ENCODE results near the gene BRSK1. TPM values are rescaled to one million over a fixed set of nuclear protein-coding genes. Genes with fewer than 3 reads are reported as not detected.

The BRSK1 gene
- total and polyA plus RNA-seq, 2 of the 13 experiments (the other 11 are each of a cell fraction or from before 2014, with no cell fraction given), result 0.18 to 1.2 TPM

GRCh38 chr19:55258828-55259539 lies 24.8 kb upstream of the BRSK1 start, which contains the start of gene PPP6R1 (continued):
- peak; percentile 93; the same call in 1 of the 2 replicates for TF ChIP-seq SIN3A (IDR thresholded peaks at IDR 0.05; ENCODE audit: borderline replicate concordance, low read depth, low read length)
- peak; percentile 32; the same call in 1 of the 2 replicates for TF ChIP-seq KDM5B (CRISPR knock-in tag; IDR thresholded peaks at IDR 0.05; ENCODE audit: borderline replicate concordance)
- TF ChIP-seq ZNF709 (CRISPR knock-in tag; IDR thresholded peaks at IDR 0.05), result peak; percentile 90
- no peak for TF ChIP-seq STAT5B (CRISPR knock-in tag; IDR thresholded peaks at IDR 0.05)
- no peak for TF ChIP-seq MBD4 (IDR thresholded peaks at IDR 0.05; ENCODE audit: borderline replicate concordance, low read length)
- peak; percentile 58; the same call in 1 of the 2 replicates for TF ChIP-seq ZFP36L1 (CRISPR knock-in tag; IDR thresholded peaks at IDR 0.05)
- peak; percentile 9 for TF ChIP-seq ZNF781 (CRISPR knock-in tag; IDR thresholded peaks at IDR 0.05; ENCODE audit: borderline replicate concordance, not compliant biosample characterization)
- peak; percentile 36; the same call in 1 of the 2 replicates for TF ChIP-seq TIGD3 (CRISPR knock-in tag; IDR thresholded peaks at IDR 0.05; ENCODE audit: borderline replicate concordance)
- peak; percentile 64; the same call in 1 of the 2 replicates for TF ChIP-seq SP4 (CRISPR knock-in tag; IDR thresholded peaks at IDR 0.05)
- TF ChIP-seq BATF2 (CRISPR knock-in tag; IDR thresholded peaks at IDR 0.05), result no peak
- TF ChIP-seq NRL (CRISPR knock-in tag; IDR thresholded peaks at IDR 0.05; ENCODE audit: borderline replicate concordance), result no peak; the same call in 1 of the 2 replicates
- peak; percentile 66; the same call in 1 of the 2 replicates for TF ChIP-seq SNAI1 (CRISPR knock-in tag; IDR thresholded peaks at IDR 0.05; ENCODE audit: borderline replicate concordance)
- TF ChIP-seq EEA1 (CRISPR knock-in tag; IDR thresholded peaks at IDR 0.05; ENCODE audit: borderline replicate concordance), result peak; percentile 35; the same call in 1 of the 2 replicates
- peak; percentile 68; the same call in 1 of the 2 replicates for TF ChIP-seq DNMT3B (CRISPR knock-in tag; conservative IDR thresholded peaks at IDR 0.05)
- no peak; the same call in 1 of the 2 replicates for TF ChIP-seq CREB3 (CRISPR knock-in tag; IDR thresholded peaks at IDR 0.05)
- TF ChIP-seq CBX5 (CRISPR knock-in tag; IDR thresholded peaks at IDR 0.05; ENCODE audit: borderline replicate concordance), result peak; percentile 89
- TF ChIP-seq HNF1B (CRISPR knock-in tag; IDR thresholded peaks at IDR 0.05), result peak; percentile 96
- TF ChIP-seq ZNF234 (CRISPR knock-in tag; conservative IDR thresholded peaks at IDR 0.05), result no peak
- TF ChIP-seq ZKSCAN8 (CRISPR knock-in tag; IDR thresholded peaks at IDR 0.05; ENCODE audit: borderline replicate concordance), result peak; percentile 87; the same call in 1 of the 2 replicates
- TF ChIP-seq NFRKB (IDR thresholded peaks at IDR 0.05), result no peak
- TF ChIP-seq RFXANK (CRISPR knock-in tag; IDR thresholded peaks at IDR 0.05), result peak; percentile 84; the same call in 1 of the 2 replicates
- peak; percentile 16; the same call in 1 of the 2 replicates for TF ChIP-seq E2F5 (CRISPR knock-in tag; conservative IDR thresholded peaks at IDR 0.05)
- TF ChIP-seq ZNF501 (CRISPR knock-in tag; IDR thresholded peaks at IDR 0.05), result peak; percentile 97
- no peak for TF ChIP-seq ZNF577 (CRISPR knock-in tag; IDR thresholded peaks at IDR 0.05; ENCODE audit: borderline replicate concordance, low read depth)
- TF ChIP-seq PAF1 (CRISPR knock-in tag; IDR thresholded peaks at IDR 0.05), result no peak
